GM18505 (cell line): Measurements from ENCODE around the gene IPCEF1.

Source experiments
- ATAC-seq: cut with Tn5 transposase; IDR thresholded peaks from one replicate; pipeline ENCODE4 v1.9.1; 2021; ENCODE audit not compliant: unreplicated experiment
- POLR2A ChIP-seq: IDR thresholded peaks from 4 replicates; pipeline ENCODE4 v1.6.1; 2011; ENCODE audit warnings: borderline replicate concordance; ENCODE audit not compliant: insufficient read depth, insufficient read length; ENCODE audit errors: extremely low read depth

IPCEF1 gene

GRCh38 chr6:154125421-154125820, 231.2 kb downstream of the IPCEF1 start:
- no peak for ATAC-seq
- no peak for TF ChIP-seq POLR2A

GRCh38 chr6:154123155-154123956, 233.2 kb downstream of the IPCEF1 start:
- ATAC-seq = no peak
- no peak for TF ChIP-seq POLR2A

- no peak for ATAC-seq
- no peak for TF ChIP-seq POLR2A
Measured at GRCh38 chr6:154122195-154122925, 234.2 kb downstream of the IPCEF1 start.

- ATAC-seq = no peak
- TF ChIP-seq POLR2A = no peak
Measured at GRCh38 chr6:154117485-154117884, 239.1 kb downstream of the IPCEF1 start.

GRCh38 chr6:154113392-154113791, 243.2 kb downstream of the IPCEF1 start:
- no peak for TF ChIP-seq POLR2A
- no peak for ATAC-seq

GRCh38 chr6:154112181-154112809, 244.3 kb downstream of the IPCEF1 start:
- TF ChIP-seq POLR2A = no peak
- no peak for ATAC-seq

- ATAC-seq = no peak
- TF ChIP-seq POLR2A = no peak
Measured at GRCh38 chr6:154111025-154111424, 245.6 kb downstream of the IPCEF1 start.

- no peak for ATAC-seq
Measured at GRCh38 chr6:154106251-154106650, 250.4 kb downstream of the IPCEF1 start.

More at GRCh38 chr6:154106251-154106650, 250.4 kb downstream of the IPCEF1 start:
- no peak for TF ChIP-seq POLR2A
